Measurements from ENCODE around the gene FAM107A. TPM values are rescaled to one million over a fixed set of nuclear protein-coding genes. Genes with fewer than 3 reads are reported as not detected.

FAM107A gene
- total RNA-seq, 1 experiment from 2014 or later, result not detected

DNA sequence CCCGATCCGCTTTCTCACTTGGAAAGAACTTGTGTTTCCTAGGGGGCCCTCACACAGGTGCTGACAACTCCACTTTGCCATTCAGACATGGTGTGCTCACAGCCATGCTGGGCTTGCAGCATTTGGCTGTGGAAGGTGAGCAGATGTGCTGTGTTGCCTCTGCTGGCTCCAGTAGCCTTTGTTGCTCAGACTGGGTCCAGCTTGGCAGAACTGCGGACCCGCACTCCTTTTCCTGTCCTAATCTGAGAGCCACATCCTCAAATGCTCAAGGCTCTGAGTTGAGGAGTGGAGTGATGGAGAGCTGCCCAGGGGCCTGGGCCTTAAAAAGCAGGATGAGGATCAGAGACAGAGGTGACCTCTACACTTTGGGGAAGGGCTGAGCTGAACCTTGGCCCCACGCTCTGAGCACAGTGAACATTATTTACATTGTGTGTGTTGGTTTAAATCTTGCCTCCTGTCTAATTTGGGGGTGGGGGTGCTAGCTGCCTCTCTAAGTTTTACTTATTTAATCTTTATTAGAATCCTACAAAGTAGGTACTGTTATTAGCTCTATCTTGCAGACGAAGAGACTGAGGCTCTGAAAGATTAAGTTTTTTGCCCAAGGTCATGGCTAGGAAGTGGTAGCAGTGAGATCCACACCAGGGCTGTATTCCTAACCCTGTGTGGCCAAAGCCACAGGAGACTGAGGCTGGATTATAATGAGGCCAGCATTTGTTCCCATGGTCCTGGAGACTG is 57.4 kb downstream of the FAM107A start:
- no peak overlapping the region for H3K27ac ChIP-seq (ENCODE audit: low read depth, low read length)
- H3K79me2 ChIP-seq (ENCODE audit: insufficient read depth, low read length), result no peaks in the 10 kb centered on the region
- no peaks in the 10 kb centered on the region for H3K4me1 ChIP-seq (ENCODE audit: control insufficient read depth in 1 of 2, insufficient read depth in 2 of 2, low read length in 2 of 2)
- BruUV-seq (replicated peaks), result no TSS peak
- no peak overlapping the region for H2AFZ ChIP-seq (ENCODE audit: low read depth, low read length, poor library complexity, severe bottlenecking)
- ChIA-PET POLR2A (no interaction called here), CTCF (no interaction called here), RAD21 (ENCODE audit: low non-redundant PET in 1 of 2, low total read pairs in 2 of 2, uncharacterized antibody in 2 of 2, unreplicated experiment in 2 of 2) (no interaction called here)
- H3K4me3 ChIP-seq (replicated peaks in 1 of 2; ENCODE audit: low read depth in 1 of 2, low read length in 2 of 2), result no peak overlapping the region
- no peak for TF ChIP-seq POLR2A (IDR thresholded peaks at IDR 0.05; ENCODE audit: borderline replicate concordance, extremely low read depth, insufficient read depth, insufficient read length)
- TF ChIP-seq ZNF274 (IDR thresholded peaks at IDR 0.05; ENCODE audit: low read depth, low read length), result no peak
- TF ChIP-seq RAD21 (IDR thresholded peaks at IDR 0.05; ENCODE audit: low read depth), result no peak
- no peak for TF ChIP-seq SIN3A (IDR thresholded peaks at IDR 0.05; ENCODE audit: low read depth)
- TF ChIP-seq ZFX (IDR thresholded peaks at IDR 0.05), result no peak
- TF ChIP-seq, protein P1, sequence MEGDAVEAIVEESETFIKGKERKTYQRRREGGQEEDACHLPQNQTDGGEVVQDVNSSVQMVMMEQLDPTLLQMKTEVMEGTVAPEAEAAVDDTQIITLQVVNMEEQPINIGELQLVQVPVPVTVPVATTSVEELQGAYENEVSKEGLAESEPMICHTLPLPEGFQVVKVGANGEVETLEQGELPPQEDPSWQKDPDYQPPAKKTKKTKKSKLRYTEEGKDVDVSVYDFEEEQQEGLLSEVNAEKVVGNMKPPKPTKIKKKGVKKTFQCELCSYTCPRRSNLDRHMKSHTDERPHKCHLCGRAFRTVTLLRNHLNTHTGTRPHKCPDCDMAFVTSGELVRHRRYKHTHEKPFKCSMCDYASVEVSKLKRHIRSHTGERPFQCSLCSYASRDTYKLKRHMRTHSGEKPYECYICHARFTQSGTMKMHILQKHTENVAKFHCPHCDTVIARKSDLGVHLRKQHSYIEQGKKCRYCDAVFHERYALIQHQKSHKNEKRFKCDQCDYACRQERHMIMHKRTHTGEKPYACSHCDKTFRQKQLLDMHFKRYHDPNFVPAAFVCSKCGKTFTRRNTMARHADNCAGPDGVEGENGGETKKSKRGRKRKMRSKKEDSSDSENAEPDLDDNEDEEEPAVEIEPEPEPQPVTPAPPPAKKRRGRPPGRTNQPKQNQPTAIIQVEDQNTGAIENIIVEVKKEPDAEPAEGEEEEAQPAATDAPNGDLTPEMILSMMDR (IDR thresholded peaks at IDR 0.05 in 2 of 3, conservative IDR thresholded peaks at IDR 0.05 in 1 of 3; ENCODE audit: borderline replicate concordance in 1 of 3, insufficient read depth in 1 of 3, low read depth in 2 of 3, low read length in 2 of 3), result no peak
- TF ChIP-seq, protein P2, sequence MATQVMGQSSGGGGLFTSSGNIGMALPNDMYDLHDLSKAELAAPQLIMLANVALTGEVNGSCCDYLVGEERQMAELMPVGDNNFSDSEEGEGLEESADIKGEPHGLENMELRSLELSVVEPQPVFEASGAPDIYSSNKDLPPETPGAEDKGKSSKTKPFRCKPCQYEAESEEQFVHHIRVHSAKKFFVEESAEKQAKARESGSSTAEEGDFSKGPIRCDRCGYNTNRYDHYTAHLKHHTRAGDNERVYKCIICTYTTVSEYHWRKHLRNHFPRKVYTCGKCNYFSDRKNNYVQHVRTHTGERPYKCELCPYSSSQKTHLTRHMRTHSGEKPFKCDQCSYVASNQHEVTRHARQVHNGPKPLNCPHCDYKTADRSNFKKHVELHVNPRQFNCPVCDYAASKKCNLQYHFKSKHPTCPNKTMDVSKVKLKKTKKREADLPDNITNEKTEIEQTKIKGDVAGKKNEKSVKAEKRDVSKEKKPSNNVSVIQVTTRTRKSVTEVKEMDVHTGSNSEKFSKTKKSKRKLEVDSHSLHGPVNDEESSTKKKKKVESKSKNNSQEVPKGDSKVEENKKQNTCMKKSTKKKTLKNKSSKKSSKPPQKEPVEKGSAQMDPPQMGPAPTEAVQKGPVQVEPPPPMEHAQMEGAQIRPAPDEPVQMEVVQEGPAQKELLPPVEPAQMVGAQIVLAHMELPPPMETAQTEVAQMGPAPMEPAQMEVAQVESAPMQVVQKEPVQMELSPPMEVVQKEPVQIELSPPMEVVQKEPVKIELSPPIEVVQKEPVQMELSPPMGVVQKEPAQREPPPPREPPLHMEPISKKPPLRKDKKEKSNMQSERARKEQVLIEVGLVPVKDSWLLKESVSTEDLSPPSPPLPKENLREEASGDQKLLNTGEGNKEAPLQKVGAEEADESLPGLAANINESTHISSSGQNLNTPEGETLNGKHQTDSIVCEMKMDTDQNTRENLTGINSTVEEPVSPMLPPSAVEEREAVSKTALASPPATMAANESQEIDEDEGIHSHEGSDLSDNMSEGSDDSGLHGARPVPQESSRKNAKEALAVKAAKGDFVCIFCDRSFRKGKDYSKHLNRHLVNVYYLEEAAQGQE (IDR thresholded peaks at IDR 0.05; ENCODE audit: low read depth), result no peak
- TF ChIP-seq POLR2AphosphoS5 (IDR thresholded peaks at IDR 0.05; ENCODE audit: low read depth, low read length), result no peak
- TF ChIP-seq SP1 (IDR thresholded peaks at IDR 0.05; ENCODE audit: low read depth), result no peak
- TF ChIP-seq FOSL1 (IDR thresholded peaks at IDR 0.05; ENCODE audit: low read depth), result no peak
- TF ChIP-seq EZH2phosphoT487 (IDR thresholded peaks at IDR 0.05; ENCODE audit: borderline replicate concordance), result no peak
- no peak for TF ChIP-seq TCF7L2 (IDR thresholded peaks at IDR 0.05; ENCODE audit: borderline replicate concordance, extremely low read depth, insufficient read depth, insufficient read length)
- no peak for TF ChIP-seq EZH2 (IDR thresholded peaks at IDR 0.05)
- no peak for TF ChIP-seq CEBPB (IDR thresholded peaks at IDR 0.05; ENCODE audit: low read depth)
- TF ChIP-seq CBX3 (IDR thresholded peaks at IDR 0.05; ENCODE audit: low read depth), result no peak
- TF ChIP-seq SRF (IDR thresholded peaks at IDR 0.05; ENCODE audit: low read depth), result no peak
- TF ChIP-seq, protein P3, sequence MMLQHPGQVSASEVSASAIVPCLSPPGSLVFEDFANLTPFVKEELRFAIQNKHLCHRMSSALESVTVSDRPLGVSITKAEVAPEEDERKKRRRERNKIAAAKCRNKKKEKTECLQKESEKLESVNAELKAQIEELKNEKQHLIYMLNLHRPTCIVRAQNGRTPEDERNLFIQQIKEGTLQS (IDR thresholded peaks at IDR 0.05), result no peak
- ATAC-seq (no peak), DNase-seq (ENCODE audit: low read depth, low spot score) (no peak)
- no peaks in the 10 kb centered on the region for H4K20me1 ChIP-seq (ENCODE audit: insufficient read depth)
- intact Hi-C loops (cut with micrococcal nuclease), result no loop called here
- H3K9ac ChIP-seq (ENCODE audit: low read length), result no peak overlapping the region
- H3K4me2 ChIP-seq (ENCODE audit: low read length), result no peak overlapping the region
- H3K36me3 ChIP-seq (ENCODE audit: control insufficient read depth in 1 of 2, insufficient read depth in 2 of 2, low read length in 2 of 2), result no peaks in the 10 kb centered on the region
- no peaks in the 10 kb centered on the region for H3K27me3 ChIP-seq (ENCODE audit: insufficient read depth, low read length)
- no peaks in the 10 kb centered on the region for H3K9me3 ChIP-seq (ENCODE audit: control insufficient read depth in 1 of 2, insufficient read depth in 1 of 2, low read depth in 1 of 2, low read length in 2 of 2)
- H3K9me2 ChIP-seq (ENCODE audit: insufficient read depth), result no peaks in the 10 kb centered on the region
